Lower leg skin (tissue), 3 donors: ENCODE results near the gene CTRB1.

Experiments used
- POLR2A ChIP-seq, 2 donors: fragments of 450-650 bp; IDR thresholded peaks; one replicate each; pipeline ENCODE4 v1.6.1; 2016 to 2017; ENCODE audit warnings: antibody characterized with exemption in 2 of 2, mild to moderate bottlenecking in 1 of 2, moderate library complexity in 1 of 2
- TF ChIP-seq, protein P1 (sequence below), 3 donors: fragments of 450-650 bp; IDR thresholded peaks; one replicate each; pipeline ENCODE4 v1.5.1; 2016; ENCODE audit warnings: antibody characterized with exemption in 3 of 3, mild to moderate bottlenecking in 3 of 3, moderate library complexity in 2 of 3

DNA sequence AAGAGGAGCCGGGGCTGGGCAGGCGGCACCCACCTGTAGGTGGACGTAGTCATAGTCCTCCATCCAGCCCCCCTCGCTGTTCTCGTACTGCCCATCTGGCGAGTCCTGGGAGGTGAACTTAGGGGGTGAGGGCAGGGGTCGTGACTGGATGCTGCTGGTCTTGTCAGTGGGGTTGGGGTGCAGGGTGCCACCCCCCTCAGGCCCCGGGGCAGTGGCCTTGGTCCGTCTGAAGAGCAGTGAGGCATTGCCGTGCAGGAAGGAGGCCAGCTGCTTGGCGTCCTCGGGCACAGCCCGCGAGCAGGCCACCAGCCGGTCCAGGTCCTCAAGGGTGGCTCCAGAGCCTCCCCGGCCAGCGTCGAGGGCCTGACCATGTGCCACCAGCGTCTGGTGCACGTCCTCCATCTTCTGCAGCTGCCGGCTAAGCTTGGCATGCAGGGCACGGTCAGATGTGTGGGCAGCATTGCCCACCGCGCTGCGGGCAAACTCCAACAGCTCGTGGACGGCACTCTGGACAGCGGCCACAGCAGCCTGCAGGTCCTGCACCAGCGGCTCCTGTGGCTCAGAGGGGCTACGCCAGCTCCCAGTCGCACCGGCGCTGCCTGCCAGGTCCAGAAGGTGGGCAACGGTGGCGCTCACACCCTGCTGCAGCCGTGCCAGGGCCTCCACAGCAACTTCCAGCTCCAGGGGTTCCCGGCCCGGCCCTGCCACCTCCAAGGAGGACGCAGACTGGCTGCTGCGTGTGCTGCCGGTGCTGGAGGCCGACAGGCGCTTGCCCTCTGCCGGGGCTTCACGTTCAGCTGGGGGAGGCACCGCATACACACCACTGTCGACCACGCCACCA is 16.3 kb downstream of the CTRB1 start:
- TF ChIP-seq, protein P1, sequence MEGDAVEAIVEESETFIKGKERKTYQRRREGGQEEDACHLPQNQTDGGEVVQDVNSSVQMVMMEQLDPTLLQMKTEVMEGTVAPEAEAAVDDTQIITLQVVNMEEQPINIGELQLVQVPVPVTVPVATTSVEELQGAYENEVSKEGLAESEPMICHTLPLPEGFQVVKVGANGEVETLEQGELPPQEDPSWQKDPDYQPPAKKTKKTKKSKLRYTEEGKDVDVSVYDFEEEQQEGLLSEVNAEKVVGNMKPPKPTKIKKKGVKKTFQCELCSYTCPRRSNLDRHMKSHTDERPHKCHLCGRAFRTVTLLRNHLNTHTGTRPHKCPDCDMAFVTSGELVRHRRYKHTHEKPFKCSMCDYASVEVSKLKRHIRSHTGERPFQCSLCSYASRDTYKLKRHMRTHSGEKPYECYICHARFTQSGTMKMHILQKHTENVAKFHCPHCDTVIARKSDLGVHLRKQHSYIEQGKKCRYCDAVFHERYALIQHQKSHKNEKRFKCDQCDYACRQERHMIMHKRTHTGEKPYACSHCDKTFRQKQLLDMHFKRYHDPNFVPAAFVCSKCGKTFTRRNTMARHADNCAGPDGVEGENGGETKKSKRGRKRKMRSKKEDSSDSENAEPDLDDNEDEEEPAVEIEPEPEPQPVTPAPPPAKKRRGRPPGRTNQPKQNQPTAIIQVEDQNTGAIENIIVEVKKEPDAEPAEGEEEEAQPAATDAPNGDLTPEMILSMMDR (IDR thresholded peaks at IDR 0.05): no peak
- no peak for TF ChIP-seq POLR2A (IDR thresholded peaks at IDR 0.05)
